Glomerular visceral epithelial cell (primary cell): Measurements from ENCODE around the gene AP1G2.

Experiments
- DNase-seq: peaks from one replicate; pipeline ENCODE4 v3.0.0-alpha.2; 2016; ENCODE audit errors: extremely low spot score

The AP1G2 gene

GRCh38 chr14:23514644-23514957 is 53.0 kb downstream of the AP1G2 start:
- no peak for DNase-seq

GRCh38 chr14:23513818-23514643 is 53.6 kb downstream of the AP1G2 start:
- no peak for DNase-seq

GRCh38 chr14:23513005-23513817 is 54.4 kb downstream of the AP1G2 start:
- DNase-seq, result no peak

GRCh38 chr14:23512156-23512555 is 55.4 kb downstream of the AP1G2 start:
- DNase-seq, result no peak
